Fibroblast of lung (primary cell): ENCODE results near the gene EIF2S3B.
"Not testable (repeated sequence)": the region's sequence is repeated elsewhere in the genome, so short reads cannot be mapped to it uniquely, and the experiment has no call there.

Experiments used
- CTCF ChIP-seq, 2 donors: IDR thresholded peaks in 1 of 2; conservative IDR thresholded peaks in 1 of 2; 1 replicate in 1 of 2; 2 replicates in 1 of 2; pipeline ENCODE4 v1.5.1; 2011 to 2012; ENCODE audit warnings: low read length in 2 of 2, control low read depth in 1 of 2, inconsistent platforms in 1 of 2, low read depth in 1 of 2, mild to moderate bottlenecking in 1 of 2
- EZH2 ChIP-seq: IDR thresholded peaks from 2 replicates; pipeline ENCODE4 v1.5.1; 2012; ENCODE audit warnings: low read length, control low read depth, mild to moderate bottlenecking; ENCODE audit errors: missing control alignments

- not testable (repeated sequence) for TF ChIP-seq CTCF (conservative IDR thresholded peaks at IDR 0.05 in 1 of 2, IDR thresholded peaks at IDR 0.05 in 1 of 2; ENCODE audit: low read depth in 1 of 2, low read length in 2 of 2); EZH2
Measured at GRCh38 chr12:10481901-10482300, 23.8 kb upstream of the EIF2S3B start.
